ENCODE measurements around the gene FOLH1.
"Not testable (repeated sequence)": the region's sequence is repeated elsewhere in the genome, so short reads cannot be mapped to it uniquely, and the experiment has no call there.

The FOLH1 gene

DNA sequence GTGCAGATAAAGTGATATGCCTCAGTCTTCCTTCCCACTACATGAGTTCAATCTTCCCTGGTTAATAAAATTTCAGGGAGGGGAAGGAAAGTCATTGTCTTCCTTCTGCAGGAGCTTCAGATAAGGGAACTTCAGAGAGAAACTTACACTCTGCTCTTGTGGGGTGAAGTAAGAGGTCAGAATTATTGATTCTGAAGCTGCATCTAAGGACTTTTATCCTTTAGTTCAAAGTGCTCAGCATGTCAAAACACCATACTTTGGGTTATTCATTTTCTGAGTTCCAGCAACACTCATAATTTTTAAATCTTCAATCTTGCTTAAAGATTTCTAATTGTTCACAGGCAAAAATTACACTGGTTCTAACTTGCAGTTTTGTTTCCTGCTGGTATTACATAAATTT lies 33.0 kb downstream of the FOLH1 start:
- DNase-seq = not testable (repeated sequence)

DNA sequence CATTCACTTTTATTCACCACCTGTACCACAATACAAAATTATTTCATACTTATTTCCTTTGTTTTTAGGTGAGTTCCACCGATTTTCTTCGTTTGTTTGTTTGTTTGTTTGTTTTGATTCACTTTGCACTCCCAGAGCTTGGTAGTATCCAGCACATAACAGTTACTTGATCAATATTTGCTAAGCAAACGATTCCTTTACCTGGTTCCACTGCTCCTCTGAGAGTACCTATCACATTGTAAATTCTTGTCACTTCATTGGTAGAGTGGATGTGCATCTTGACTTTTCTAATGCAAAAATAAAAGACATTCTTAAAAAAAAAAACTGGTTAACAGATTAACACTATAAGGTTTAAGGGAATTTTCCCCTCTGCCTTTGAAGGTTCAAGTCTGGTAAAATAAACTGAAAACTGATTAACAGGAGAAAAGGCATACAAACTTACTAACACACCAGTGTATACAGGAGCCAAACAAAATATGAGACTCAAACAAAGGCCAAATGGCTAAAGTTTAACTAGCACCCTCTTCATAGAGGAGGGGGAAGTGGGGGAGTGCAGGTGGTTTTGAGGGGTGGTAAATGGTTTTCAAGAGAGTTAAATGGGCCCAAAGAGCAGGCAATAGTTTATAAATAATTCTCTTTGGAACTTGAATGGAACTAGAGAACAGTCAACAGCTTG lies 33.6 kb downstream of the FOLH1 start:
- not testable (repeated sequence) for DNase-seq

DNA sequence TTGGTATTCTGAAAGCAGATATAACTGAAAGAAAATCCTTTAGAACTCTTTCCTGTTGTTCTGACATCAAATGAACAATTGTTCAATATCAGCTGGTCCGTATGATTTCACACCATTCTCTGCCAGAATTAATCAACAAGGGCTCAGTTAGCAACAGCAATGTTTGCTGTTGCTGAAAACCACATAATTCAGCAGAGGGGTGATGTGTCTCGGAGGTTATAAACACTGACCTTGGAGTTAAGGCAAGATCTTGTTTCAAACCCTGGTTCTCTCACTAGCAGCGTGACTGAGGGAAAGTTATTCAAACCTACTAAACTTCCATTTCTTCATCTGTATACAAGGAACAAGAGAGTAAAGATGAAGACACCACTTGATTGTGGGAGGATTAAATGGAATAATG lies 36.8 kb downstream of the FOLH1 start:
- DNase-seq = not testable (repeated sequence)

DNA sequence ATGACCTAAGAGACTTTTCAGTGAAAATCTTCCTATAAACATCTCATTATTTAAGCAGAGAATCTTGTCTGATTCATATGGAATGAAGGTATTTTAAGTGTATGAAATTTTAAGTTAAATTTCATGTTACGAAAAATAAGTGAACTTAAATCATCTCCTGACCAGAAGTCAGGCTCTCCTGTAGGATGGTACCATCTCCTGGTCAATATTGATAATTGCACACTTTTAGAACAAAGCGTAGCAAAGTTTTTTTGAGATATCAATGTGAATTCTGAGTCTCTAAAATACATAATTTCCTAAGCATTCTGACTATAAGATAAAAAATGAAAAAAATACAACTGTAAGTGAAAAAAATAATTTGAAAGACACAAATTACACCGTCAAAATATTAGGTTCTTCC lies 38.8 kb downstream of the FOLH1 start:
- DNase-seq = not testable (repeated sequence)

DNA sequence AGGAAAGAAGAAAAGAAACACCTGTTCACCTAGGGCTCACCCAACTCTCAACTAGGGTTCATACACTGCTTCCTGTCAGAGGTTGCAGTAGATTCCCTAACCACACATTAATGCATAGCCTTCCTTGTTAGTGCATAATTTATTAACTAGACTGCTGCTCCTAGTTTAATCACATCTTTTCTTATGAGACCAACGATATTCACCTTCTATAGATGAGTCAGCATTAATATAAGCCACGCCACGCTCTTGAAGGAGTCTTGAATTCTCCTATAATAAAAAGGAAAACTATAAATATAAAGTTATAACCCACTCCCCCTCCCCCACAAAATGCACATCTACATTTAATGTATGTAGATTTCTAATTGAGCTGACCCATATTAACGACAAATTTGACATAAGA lies 39.4 kb downstream of the FOLH1 start:
- not testable (repeated sequence) for DNase-seq

DNA sequence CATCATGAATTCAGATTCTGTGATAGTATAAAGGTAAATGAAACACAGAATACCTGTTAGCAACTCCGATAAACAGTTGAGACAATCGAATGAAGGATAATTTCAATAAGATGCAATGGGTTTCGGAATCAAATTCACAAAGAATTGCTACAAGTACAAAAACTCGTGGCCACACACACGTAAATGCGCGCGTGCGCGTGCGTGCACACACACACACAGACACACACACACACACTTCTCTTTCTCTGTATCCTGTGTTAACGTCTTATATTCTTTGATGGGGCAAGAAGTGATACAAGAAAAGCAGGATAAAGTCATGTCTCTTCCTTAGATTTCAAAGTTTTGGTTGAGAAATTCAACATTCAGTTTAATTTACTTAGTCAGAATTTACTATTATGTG lies 57.2 kb downstream of the FOLH1 start:
- no peak for DNase-seq

DNA sequence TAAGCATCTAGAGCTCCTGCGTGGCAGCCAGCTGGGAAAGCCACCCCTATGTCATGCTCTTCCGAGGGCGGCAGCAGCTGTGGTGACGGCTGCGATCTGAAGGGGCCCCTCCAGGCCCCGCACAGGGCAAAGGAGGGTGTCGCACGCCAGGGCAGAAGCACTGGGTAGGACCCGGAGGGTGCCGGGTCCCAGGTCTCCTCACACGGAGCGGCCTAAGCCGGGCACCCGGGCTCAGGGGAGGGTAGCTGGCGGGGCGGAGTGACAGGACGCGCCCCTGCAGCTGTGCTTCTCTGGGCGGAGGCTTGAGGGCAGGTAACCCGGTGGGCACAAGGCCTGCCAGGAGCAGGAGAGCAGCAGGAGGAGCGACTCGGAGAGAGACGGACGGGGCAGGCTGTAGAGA lies 106.0 kb downstream of the FOLH1 start:
- DNase-seq = not testable (repeated sequence)

All from T1000 (cell line).